NCI-H1930 (cell line): ENCODE results near the gene KIAA1549.
"Not testable (repeated sequence)": the region's sequence is repeated elsewhere in the genome, so short reads cannot be mapped to it uniquely, and the experiment has no call there.

Experiments used
- DNase-seq, 2 experiments: peaks; one replicate each; lab custom pipeline; 2025; lab: John Stamatoyannopoulos, UW

KIAA1549 gene

GRCh38 chr7:138944592-138944991 lies 36.6 kb downstream of the KIAA1549 start:
- DNase-seq, result no peak

DNA sequence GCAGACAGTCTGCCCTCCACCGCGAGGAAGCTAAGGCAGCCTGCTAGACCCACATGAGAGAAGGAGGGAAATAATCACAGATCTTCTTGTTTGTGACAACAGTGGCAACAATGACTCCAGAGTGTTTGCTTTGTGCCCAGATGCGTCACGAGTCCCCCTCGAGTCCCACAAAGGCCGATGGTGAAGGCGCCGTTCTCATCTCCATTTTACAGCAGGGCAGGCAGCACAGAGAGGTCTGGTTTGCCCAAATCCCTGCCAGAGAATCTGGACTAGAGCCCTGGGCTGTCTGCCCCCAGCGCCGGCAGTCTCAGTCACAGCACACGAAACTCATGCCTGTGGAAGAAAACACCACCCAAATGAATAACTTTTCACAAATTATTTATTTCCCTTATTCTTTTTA lies 38.1 kb downstream of the KIAA1549 start:
- DNase-seq, result no peak

GRCh38 chr7:138941545-138941944 lies 39.6 kb downstream of the KIAA1549 start:
- DNase-seq, result no peak

DNA sequence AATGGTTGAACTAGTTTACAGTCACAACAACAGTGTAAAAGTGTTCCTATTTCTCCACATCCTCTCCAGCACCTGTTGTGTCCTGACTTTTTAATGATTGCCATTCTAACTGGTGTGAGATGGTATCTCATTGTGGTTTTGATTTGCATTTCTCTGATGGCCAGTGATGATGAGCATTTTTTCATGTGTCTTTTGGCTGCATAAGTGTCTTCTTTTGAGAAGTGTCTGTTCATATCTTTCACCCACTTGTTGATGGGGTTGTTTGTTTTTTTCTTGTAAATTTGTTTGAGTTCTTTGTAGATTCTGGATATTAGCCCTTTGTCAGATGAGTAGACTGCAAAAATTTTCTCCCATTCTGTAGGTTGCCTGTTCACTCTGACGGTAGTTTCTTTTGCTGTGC lies 40.6 kb downstream of the KIAA1549 start:
- DNase-seq, result not testable (repeated sequence)

- DNase-seq, result no peak
These were observed 43.7 kb downstream of the KIAA1549 start for GRCh38 chr7:138937484-138937883.

GRCh38 chr7:138935465-138936011 lies 45.7 kb downstream of the KIAA1549 start:
- DNase-seq, result peak in 1 of 2 experiments; percentile 27

- no peak for DNase-seq
These were observed 46.3 kb downstream of the KIAA1549 start for GRCh38 chr7:138934861-138935260.

- no peak for DNase-seq
These were observed 46.8 kb downstream of the KIAA1549 start for GRCh38 chr7:138934367-138934766.

DNA sequence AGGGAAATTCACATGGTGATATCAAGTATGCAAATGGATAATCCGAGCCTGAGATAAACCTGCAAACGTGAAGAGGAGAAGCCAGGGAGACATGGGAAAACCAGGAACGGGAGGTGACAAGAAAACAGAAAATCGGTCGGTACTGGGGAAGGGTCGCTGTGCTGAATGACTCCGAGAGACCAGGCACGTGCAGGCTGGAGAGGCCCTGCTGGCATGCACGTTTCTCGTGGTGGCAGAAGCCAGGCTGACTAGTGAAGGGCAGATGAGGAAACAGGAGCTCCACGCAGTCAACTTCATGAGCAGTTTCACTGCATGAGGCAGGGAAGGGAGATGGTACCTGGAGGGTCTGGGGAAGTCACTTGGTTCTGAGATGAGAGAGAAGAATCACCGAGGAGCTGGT lies 48.3 kb downstream of the KIAA1549 start:
- DNase-seq, result no peak

DNA sequence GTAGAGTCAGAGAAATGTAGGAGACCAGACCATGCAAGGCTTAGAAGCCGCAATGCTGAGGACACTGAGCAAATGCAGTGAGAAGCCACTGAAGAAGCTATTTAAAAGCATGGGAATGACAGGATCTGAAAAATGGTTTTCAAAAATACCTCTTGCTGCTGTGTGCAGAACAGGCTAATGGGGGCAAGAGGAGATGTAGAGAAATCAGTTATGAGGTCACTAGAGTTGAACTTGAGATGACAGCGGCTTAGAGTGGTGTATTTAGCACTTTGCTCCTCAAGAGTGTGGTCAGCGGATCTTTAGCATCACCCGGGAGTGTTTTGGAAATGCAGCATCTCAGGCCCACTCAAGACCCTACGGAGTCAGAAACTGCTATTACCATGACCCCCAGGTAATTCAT lies 48.8 kb downstream of the KIAA1549 start:
- DNase-seq, result no peak

- DNase-seq, result no peak
These were observed 51.2 kb downstream of the KIAA1549 start for GRCh38 chr7:138929969-138930368.

DNA sequence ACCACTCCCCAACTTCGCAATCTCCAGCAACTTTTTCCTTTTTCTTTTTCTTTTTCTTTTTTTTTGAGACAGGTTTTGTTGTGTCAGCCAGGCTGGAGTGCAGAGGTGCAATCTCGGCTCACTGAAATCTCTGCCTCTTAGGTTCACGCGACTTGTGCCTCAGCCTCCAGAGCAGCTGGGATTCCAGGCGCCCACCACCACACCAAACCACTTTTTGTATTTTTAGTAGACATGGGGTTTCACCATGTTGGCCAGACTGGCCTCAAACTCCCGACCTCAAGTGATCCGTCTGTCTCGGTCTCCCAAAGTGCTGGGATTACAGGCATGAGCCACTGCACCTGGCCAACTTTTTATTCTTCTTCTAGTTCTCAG lies 55.0 kb downstream of the KIAA1549 start:
- no peak for DNase-seq

DNA sequence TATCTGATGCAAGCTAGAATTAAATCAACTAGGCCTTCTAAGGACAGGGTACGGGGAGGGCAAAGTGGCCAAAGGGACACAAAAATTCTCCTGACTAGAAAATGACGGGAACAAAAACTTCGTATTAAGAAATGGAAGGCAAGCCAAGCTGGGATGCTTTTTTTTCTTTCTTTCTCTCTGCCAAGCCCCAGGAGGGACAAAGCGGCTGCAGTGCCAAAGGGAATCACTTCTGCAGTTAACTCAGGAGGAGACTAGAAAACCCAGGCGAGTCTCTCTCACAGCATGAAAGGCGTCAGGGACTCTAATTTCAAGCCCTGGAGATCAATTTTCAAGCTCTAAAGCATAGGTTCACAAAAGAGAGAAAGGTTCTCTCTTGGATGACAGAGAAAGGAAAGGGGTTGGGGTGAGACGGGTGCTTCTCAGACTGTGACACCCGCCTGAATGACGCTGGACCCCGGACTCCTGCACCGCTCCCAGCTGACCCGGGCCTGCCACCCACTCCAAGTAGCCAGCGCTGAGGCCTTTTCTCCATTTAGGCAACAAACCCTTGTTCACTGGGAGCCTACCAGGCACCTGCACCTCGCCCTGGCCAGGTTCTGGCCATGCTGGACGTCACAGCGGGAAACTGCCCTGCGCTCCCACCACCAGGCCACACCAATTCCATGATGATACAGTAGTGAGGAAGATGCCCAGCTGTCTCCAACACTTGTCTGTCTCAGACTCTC lies 56.5 kb downstream of the KIAA1549 start:
- DNase-seq, result peak in 1 of 2 experiments; percentile 18

- DNase-seq, result no peak
These were observed 59.9 kb downstream of the KIAA1549 start for GRCh38 chr7:138921277-138921676.

DNA sequence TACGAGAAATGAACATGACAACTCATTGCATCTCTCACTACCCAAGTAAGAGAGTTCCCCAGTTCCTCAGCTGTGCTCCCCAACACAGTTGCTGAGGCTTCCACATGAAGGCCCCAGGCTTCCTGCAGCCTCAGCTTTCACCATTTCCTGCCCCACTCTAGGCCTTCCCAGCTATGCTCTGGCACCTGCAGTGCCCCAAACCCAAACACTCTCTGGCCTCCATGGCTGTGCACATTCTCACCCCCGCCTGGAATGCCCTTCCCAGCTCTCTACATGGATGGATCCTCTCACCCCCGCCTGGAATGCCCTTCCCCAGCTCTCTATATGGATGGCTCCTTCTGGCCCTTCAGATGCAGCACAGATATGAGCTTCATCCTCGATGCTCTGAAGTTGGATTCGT lies 61.3 kb downstream of the KIAA1549 start:
- DNase-seq, result no peak

DNA sequence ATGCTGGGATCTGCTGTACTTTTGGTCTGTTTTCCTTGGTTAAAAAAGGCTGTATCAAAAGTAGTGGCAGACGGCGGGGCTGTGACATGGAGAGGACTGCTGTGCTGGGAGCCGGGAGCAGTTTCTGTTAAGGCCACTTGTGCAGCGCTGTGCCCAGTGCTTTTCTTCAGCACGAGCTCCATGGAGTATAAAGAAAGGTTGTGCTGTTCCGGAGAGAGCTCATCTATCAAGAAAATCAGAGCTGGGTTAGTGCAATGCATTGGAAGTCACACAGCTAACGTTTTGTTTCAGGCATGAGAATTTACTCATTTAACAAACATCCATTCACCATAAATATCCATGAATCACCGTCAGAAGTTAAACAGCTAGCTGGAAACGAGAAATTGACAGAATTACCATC lies 62.0 kb downstream of the KIAA1549 start:
- DNase-seq, result no peak

DNA sequence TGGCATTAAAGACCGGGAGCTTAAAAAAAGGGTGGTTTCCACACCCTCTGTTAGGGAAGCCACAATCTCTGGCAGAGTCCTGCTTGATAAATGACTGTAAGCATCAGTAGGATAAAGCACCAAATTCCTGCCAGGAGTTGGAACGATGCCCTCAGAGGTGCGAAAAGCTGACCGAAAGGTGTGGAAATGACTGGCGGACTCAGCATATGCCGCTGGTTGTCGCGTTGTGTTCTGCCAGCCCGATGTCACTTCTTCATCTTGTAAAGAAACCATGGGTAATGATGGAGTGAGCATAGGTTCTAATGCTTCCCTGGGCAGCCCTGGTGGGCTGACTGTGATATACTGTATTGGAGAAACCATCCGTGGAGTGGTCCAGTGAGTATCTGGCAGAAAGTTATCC lies 62.4 kb downstream of the KIAA1549 start:
- DNase-seq, result no peak

DNA sequence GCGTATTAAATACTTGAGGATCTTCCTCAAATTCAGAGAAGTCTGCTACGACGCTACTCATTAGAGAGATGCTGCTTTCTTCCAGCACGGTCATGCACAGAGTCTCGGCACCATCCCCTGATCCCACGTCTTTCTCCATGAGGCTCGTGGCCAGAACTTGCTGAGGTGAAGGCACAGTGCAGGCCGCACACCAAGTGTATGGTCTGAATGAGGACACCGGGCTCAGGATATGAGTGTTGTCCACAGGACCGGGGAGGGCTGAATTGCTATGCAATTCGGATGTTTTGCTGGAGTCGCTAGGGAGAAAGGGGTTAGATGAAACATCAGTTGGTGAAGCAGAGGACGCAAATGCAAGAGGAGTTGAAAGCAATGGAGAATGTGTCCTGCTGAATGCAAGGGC lies 63.0 kb downstream of the KIAA1549 start:
- DNase-seq, result no peak

DNA sequence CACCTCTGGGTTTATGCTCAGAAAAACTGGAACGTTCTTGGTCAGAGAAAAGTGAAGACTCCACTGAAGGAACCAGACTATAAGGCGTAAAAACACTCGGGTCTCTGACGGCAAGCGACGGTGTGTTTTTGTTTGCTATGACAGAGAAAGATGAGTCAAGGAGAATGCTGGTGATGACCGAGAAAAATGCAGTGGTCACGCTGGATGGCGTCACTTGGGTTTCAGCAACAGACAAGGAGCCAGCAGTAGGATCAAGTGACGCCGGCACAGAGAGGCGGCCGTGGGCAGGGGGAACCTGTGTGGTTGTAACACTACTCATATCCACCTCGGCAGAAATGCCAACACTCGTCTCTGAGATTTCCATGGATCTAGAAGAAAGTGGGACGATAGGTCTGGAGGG lies 63.4 kb downstream of the KIAA1549 start:
- DNase-seq, result no peak

GRCh38 chr7:138916731-138917130 lies 64.5 kb downstream of the KIAA1549 start:
- no peak for DNase-seq

GRCh38 chr7:138916275-138916674 lies 64.9 kb downstream of the KIAA1549 start:
- DNase-seq, result no peak

DNA sequence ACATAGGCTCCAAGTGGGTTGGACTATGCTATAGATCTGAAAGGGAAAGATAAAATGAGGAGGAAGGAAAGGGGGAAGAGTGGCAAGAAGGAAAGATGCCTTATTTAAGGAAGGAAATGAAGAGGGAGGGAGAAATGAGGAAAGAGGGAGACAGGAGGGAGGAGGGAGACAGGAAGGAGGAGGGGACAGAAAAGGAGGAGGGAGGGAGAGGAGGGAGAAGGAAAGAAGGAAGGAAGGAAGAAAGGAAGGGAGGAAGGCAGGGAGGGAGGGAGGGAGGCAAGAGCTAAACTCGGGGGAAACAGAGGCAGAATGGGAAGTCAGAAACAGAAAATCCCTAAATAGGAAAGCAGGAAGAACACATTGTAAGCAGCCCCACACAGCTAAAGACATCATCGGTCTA lies 67.4 kb downstream of the KIAA1549 start:
- DNase-seq, result no peak

GRCh38 chr7:138911007-138911406 lies 70.2 kb downstream of the KIAA1549 start:
- no peak for DNase-seq

- no peak for DNase-seq
These were observed 73.3 kb downstream of the KIAA1549 start for GRCh38 chr7:138907850-138908249.
